HCT116 (cell line): ENCODE measurements around the gene TEAD1. TPM values are rescaled to one million over a fixed set of nuclear protein-coding genes. Genes with fewer than 3 reads are reported as not detected.
A peak's percentile ranks its signal among the peaks of the same experiment; 100 is the strongest.

Experiments
- ATAC-seq: fragments of 200-7000 bp; cut with Tn5 transposase; 2 replicates; pipeline ENCODE4 v1.9.1; 2020; ENCODE audit warnings: mild to moderate bottlenecking, moderate library complexity
- BruUV-seq: library from RNA; stranded (reverse); fragments of 400-500 nt; replicated peaks from 2 replicates; lab custom pipeline; 2021; lab: Mats Ljungman, UMichigan
- CTCF ChIA-PET: fragments of 300-600 bp; sonication (Branson Sonifier 250); formaldehyde crosslinking; loops from one replicate; lab custom pipeline; 2021; ENCODE audit warnings: antibody characterized with exemption; lab: Charles Lee
- POLR2A ChIA-PET: fragments of 300-600, 350-600 bp; sonication (Branson Sonifier 250); formaldehyde crosslinking; loops from one replicate; lab custom pipeline; 2021; ENCODE audit warnings: antibody characterized with exemption; lab: Charles Lee
- RAD21 ChIA-PET, 2 experiments: fragments of 300-600 bp; sonication (Branson Sonifier 250); formaldehyde crosslinking; loops; one replicate each; lab custom pipeline; 2023; ENCODE audit warnings: low total read pairs in 2 of 2; ENCODE audit not compliant: uncharacterized antibody in 2 of 2, unreplicated experiment in 2 of 2, low non-redundant PET in 1 of 2; lab: Charles Lee
- DNase-seq: peaks from one replicate; pipeline ENCODE4 v3.0.0-alpha.2; 2010; ENCODE audit warnings: low read depth, low spot score
- H2AFZ ChIP-seq: fragments of 200-600 bp; shearing (Covaris generic), sonication (generic); 2 replicates; pipeline ENCODE4 v1.6.1; 2017; ENCODE audit warnings: low read depth, mixed run types, mixed read lengths, antibody characterized with exemption, low read length; ENCODE audit not compliant: poor library complexity, severe bottlenecking
- H3K27ac ChIP-seq: 2 replicates; pipeline ENCODE4 v1.5.1; 2012; ENCODE audit warnings: low read depth, low read length
- H3K27me3 ChIP-seq: fragments of 200-600 bp; sonication (generic); 2 replicates; pipeline ENCODE4 v1.6.1; 2016; ENCODE audit warnings: mixed run types, low read length, mixed read lengths; ENCODE audit not compliant: insufficient read depth
- H3K36me3 ChIP-seq, 2 experiments: fragments of 200-500 bp in 1 of 2; fragments of 200-600 bp in 1 of 2; sonication (Bioruptor generic) in 1 of 2; sonication (generic) in 1 of 2; 2 replicates each; pipeline versions ENCODE4 v1.5.1 to v1.6.1; 2014 to 2016; ENCODE audit warnings: low read length in 2 of 2, inconsistent platforms in 1 of 2, mixed read lengths in 1 of 2, mixed run types in 1 of 2; ENCODE audit not compliant: insufficient read depth in 2 of 2, control insufficient read depth in 1 of 2
- H3K4me1 ChIP-seq, 2 experiments: fragments of 200-600 bp in 1 of 2; sonication (generic) in 1 of 2; 2 replicates each; pipeline versions ENCODE4 v1.5.1 to v1.6.1; 2012 to 2017; ENCODE audit warnings: low read length in 2 of 2, inconsistent platforms in 1 of 2, mild to moderate bottlenecking in 1 of 2, mixed read lengths in 1 of 2, mixed run types in 1 of 2, moderate library complexity in 1 of 2; ENCODE audit not compliant: insufficient read depth in 2 of 2, control insufficient read depth in 1 of 2
- H3K4me2 ChIP-seq: fragments of 200-600 bp; sonication (generic); 2 replicates; pipeline ENCODE4 v1.6.1; 2017; ENCODE audit warnings: mixed run types, low read length, mixed read lengths
- H3K4me3 ChIP-seq, 2 experiments: fragments of 200-600 bp in 1 of 2; sonication (generic) in 1 of 2; replicated peaks in 1 of 2; 2 replicates each; pipeline ENCODE4 v1.5.1; 2011 to 2016; ENCODE audit warnings: low read length in 2 of 2, control low read depth in 1 of 2, low read depth in 1 of 2, mild to moderate bottlenecking in 1 of 2, mixed read lengths in 1 of 2, mixed run types in 1 of 2
- H3K79me2 ChIP-seq: fragments of 200-600 bp; sonication (generic); 2 replicates; pipeline ENCODE4 v1.6.1; 2017; ENCODE audit warnings: mild to moderate bottlenecking, mixed run types, low read length, moderate library complexity, mixed read lengths; ENCODE audit not compliant: insufficient read depth
- H3K9ac ChIP-seq: fragments of 200-600 bp; sonication (generic); 2 replicates; pipeline ENCODE4 v1.6.1; 2016; ENCODE audit warnings: low read length, mixed read lengths
- H3K9me2 ChIP-seq: fragments of 200-600 bp; sonication (generic), shearing (Covaris generic); 2 replicates; pipeline ENCODE4 v1.6.1; 2017; ENCODE audit warnings: mixed run types, mild to moderate bottlenecking, moderate library complexity; ENCODE audit not compliant: insufficient read depth
- H3K9me3 ChIP-seq, 2 experiments: fragments of 200-500 bp in 1 of 2; fragments of 200-600 bp in 1 of 2; sonication (Bioruptor generic) in 1 of 2; sonication (generic) in 1 of 2; 2 replicates each; pipeline ENCODE4 v1.6.1; 2014 to 2017; ENCODE audit warnings: low read length in 2 of 2, mixed read lengths in 2 of 2, inconsistent platforms in 1 of 2, low read depth in 1 of 2, mild to moderate bottlenecking in 1 of 2, mixed run types in 1 of 2, moderate library complexity in 1 of 2; ENCODE audit not compliant: control insufficient read depth in 1 of 2, insufficient read depth in 1 of 2
- H4K20me1 ChIP-seq: fragments of 200-600 bp; sonication (generic), shearing (Covaris generic); 2 replicates; pipeline ENCODE4 v1.6.1; 2017; ENCODE audit warnings: mixed run types, mild to moderate bottlenecking, moderate library complexity; ENCODE audit not compliant: insufficient read depth
- CBX3 ChIP-seq: IDR thresholded peaks from 2 replicates; pipeline ENCODE4 v1.6.1; 2012; ENCODE audit warnings: low read depth
- EGR1 ChIP-seq: IDR thresholded peaks from 2 replicates; pipeline ENCODE4 v1.6.1; 2012; ENCODE audit warnings: low read depth
- ELF1 ChIP-seq: IDR thresholded peaks from 2 replicates; pipeline ENCODE4 v1.6.1; 2012; ENCODE audit warnings: low read depth, borderline replicate concordance
- EZH2phosphoT487 ChIP-seq: fragments of 200-600 bp; IDR thresholded peaks from 2 replicates; pipeline ENCODE4 v1.6.1; 2018; ENCODE audit warnings: antibody characterized with exemption, borderline replicate concordance
- FOSL1 ChIP-seq: IDR thresholded peaks from 2 replicates; pipeline ENCODE4 v1.6.1; 2012; ENCODE audit warnings: low read depth
- JUND ChIP-seq: IDR thresholded peaks from 2 replicates; pipeline ENCODE4 v1.6.1; 2012
- POLR2AphosphoS5 ChIP-seq: IDR thresholded peaks from 2 replicates; pipeline ENCODE4 v1.6.1; 2011; ENCODE audit warnings: mild to moderate bottlenecking, low read depth, low read length, moderate library complexity
- REST ChIP-seq: IDR thresholded peaks from 2 replicates; pipeline ENCODE4 v1.6.1; 2012; ENCODE audit warnings: low read depth
- SP1 ChIP-seq: IDR thresholded peaks from 2 replicates; pipeline ENCODE4 v1.6.1; 2012; ENCODE audit warnings: low read depth
- SRF ChIP-seq: IDR thresholded peaks from 2 replicates; pipeline ENCODE4 v1.6.1; 2012; ENCODE audit warnings: low read depth
- TCF7L2 ChIP-seq: IDR thresholded peaks from 2 replicates; pipeline ENCODE4 v1.7.0; 2011; ENCODE audit warnings: borderline replicate concordance, inconsistent platforms; ENCODE audit not compliant: insufficient read depth, insufficient read length; ENCODE audit errors: extremely low read depth
- YY1 ChIP-seq: IDR thresholded peaks from 2 replicates; pipeline ENCODE4 v1.6.1; 2011; ENCODE audit warnings: low read length, low read depth, moderate library complexity, mild to moderate bottlenecking; ENCODE audit not compliant: insufficient replicate concordance; ENCODE audit errors: extremely low read depth
- ZFX ChIP-seq: fragments of 450-650 bp; IDR thresholded peaks from 2 replicates; pipeline ENCODE4 v1.6.1; 2017
- ZNF274 ChIP-seq: fragments of 200-500 bp; sonication (Bioruptor generic); IDR thresholded peaks from 2 replicates; pipeline ENCODE4 v1.6.1; 2014; ENCODE audit warnings: mild to moderate bottlenecking, low read depth, low read length, inconsistent platforms
- intact Hi-C: fragments of 100-400 bp; cut with micrococcal nuclease; formaldehyde crosslinking; loops from 2 replicates; pipeline ENCODE4 v1.10.0; 2022
- total RNA-seq: library from RNA; stranded (reverse); gene quantifications from one replicate; pipeline ENCODE4 v1.2.1, GENCODE V29; 2021; ENCODE audit not compliant: unreplicated experiment
- TF ChIP-seq, protein P1 (sequence below): IDR thresholded peaks from 2 replicates; pipeline ENCODE4 v1.6.1; 2011; ENCODE audit warnings: mild to moderate bottlenecking, low read length, moderate library complexity; ENCODE audit not compliant: insufficient replicate concordance; ENCODE audit errors: extremely low read depth
- TF ChIP-seq, protein P2 (sequence below): IDR thresholded peaks from 2 replicates; pipeline ENCODE4 v1.6.1; 2012

The TEAD1 gene
- total RNA-seq, 1 experiment from 2014 or later: 103 TPM

DNA sequence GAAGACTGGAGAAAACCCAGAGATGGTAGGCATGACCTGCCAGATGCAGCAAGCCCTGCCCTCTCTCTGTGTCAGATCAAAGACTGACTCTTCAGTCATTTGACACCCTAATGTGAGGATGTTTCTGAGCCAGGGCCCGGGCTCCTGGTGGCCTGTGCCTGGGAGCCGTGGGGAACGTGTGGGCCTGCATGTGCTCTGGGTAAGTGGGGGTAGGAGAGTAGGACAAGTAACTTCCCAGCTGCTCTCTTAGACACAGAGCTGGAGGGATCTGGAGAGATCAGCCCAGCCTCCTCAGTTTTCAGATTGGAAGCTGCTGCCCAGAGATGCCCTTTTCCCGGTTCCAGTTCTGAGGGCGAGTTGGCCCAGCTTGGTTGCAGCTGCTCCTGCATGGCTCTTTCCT is 110.8 kb downstream of the TEAD1 start:
- Histone ChIP-seq H2AFZ (no peak overlapping the region), H3K4me1 (peaks cover 33 to 46% of the 10 kb centered on the region in 2 experiments), H3K9me3 (no peaks in the 10 kb centered on the region), H3K4me2 (no peak overlapping the region), H3K27ac (no peak overlapping the region), H3K36me3 (no peaks in the 10 kb centered on the region), H3K9me2 (no peaks in the 10 kb centered on the region), H3K79me2 (peaks cover 41% of the 10 kb centered on the region), H3K27me3 (no peaks in the 10 kb centered on the region), H3K9ac (no peak overlapping the region), H4K20me1 (0 out of 2 replicates have a peak, but pooled peaks cover 3% of the 10 kb centered on the region), H3K4me3 (no peak overlapping the region)
- intact Hi-C loops: no loop called here
- no TSS peak for BruUV-seq
- RAD21 ChIA-PET: no interaction called here
- no peak for DNase-seq
- ATAC-seq: no peak
- TF ChIP-seq TCF7L2 (peak; percentile 56), ZFX (no peak)
- CTCF ChIA-PET: no interaction called here
- POLR2A ChIA-PET: no interaction called here

DNA sequence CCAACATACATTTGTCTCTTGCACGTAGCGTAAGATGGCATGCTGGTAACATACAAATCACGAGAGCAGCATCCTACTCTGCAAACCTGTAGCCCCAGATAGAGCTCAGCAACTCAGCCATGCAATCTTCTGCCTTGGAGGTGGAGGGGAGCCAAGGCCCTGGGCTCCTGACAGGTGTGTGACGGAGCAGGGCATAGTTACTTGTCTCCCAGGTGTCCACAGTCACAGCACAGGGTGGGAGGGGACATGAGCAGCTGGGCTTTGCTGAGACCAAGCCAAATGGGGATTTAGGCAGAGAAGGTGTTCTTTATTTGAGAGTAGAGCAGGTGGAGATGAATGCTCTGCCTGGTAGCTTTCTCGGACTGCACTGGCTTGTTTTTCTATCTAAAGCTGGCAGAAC is 111.7 kb downstream of the TEAD1 start:
- Histone ChIP-seq H3K27ac (no peak overlapping the region), H3K27me3 (no peaks in the 10 kb centered on the region), H3K9ac (no peak overlapping the region), H3K4me1 (peaks cover 33 to 46% of the 10 kb centered on the region in 2 experiments), H3K79me2 (peaks cover 42% of the 10 kb centered on the region), H2AFZ (no peak overlapping the region), H3K36me3 (no peaks in the 10 kb centered on the region), H3K4me3 (no peak overlapping the region), H3K4me2 (no peak overlapping the region), H3K9me2 (no peaks in the 10 kb centered on the region), H3K9me3 (no peaks in the 10 kb centered on the region), H4K20me1 (0 out of 2 replicates have a peak, but pooled peaks cover 3% of the 10 kb centered on the region)
- DNase-seq (no peak), ATAC-seq (no peak)
- ChIA-PET RAD21 (no interaction called here), POLR2A (no interaction called here), CTCF (no interaction called here)
- intact Hi-C loops: no loop called here
- no TSS peak for BruUV-seq
- no peak for TF ChIP-seq SRF
- TF ChIP-seq EGR1: no peak
- TF ChIP-seq ZNF274: no peak
- TF ChIP-seq JUND: no peak
- TF ChIP-seq FOSL1: no peak
- no peak for TF ChIP-seq ELF1
- TF ChIP-seq, protein P1, sequence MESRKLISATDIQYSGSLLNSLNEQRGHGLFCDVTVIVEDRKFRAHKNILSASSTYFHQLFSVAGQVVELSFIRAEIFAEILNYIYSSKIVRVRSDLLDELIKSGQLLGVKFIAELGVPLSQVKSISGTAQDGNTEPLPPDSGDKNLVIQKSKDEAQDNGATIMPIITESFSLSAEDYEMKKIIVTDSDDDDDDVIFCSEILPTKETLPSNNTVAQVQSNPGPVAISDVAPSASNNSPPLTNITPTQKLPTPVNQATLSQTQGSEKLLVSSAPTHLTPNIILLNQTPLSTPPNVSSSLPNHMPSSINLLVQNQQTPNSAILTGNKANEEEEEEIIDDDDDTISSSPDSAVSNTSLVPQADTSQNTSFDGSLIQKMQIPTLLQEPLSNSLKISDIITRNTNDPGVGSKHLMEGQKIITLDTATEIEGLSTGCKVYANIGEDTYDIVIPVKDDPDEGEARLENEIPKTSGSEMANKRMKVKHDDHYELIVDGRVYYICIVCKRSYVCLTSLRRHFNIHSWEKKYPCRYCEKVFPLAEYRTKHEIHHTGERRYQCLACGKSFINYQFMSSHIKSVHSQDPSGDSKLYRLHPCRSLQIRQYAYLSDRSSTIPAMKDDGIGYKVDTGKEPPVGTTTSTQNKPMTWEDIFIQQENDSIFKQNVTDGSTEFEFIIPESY: no peak
- no peak for TF ChIP-seq CBX3
- TF ChIP-seq REST: no peak
- TF ChIP-seq SP1: no peak
- TF ChIP-seq TCF7L2: no peak
- no peak for TF ChIP-seq POLR2AphosphoS5
- TF ChIP-seq, protein P2, sequence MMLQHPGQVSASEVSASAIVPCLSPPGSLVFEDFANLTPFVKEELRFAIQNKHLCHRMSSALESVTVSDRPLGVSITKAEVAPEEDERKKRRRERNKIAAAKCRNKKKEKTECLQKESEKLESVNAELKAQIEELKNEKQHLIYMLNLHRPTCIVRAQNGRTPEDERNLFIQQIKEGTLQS: no peak
- TF ChIP-seq YY1: no peak
- no peak for TF ChIP-seq EZH2phosphoT487
